ENCODE data around the gene ARSI.

The ARSI gene

DNA sequence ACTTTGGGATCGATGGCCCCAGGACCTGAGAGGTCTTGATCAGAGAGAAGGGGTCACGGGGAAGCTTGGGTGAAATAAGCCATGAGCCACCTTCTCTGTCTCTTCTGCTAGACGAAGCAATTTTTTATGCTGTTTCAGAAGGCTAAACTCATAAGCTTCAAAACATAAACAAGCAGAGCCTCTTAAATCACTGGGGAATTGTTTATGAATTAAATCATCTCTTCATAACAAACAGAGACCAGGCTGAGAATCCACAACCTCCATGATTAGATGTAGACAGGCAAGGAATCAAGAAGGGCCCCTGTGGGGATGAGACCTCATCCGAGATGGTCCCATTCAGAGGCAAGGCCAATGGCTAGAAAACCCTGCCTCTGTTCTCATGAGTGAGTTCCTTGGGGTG lies 33.1 kb upstream of the ARSI start:
- Histone ChIP-seq H3K4me2 (ENCODE audit: low read depth, low read length, poor library complexity, severe bottlenecking) (no peak overlapping the region), H3K79me2 (ENCODE audit: insufficient read depth, low read length) (no peaks in the 10 kb centered on the region), H3F3A (ENCODE audit: insufficient read depth) (no peaks in the 10 kb centered on the region), H3K9ac (ENCODE audit: low read length) (no peak overlapping the region), H3K27ac (ENCODE audit: low read depth, low read length) (no peak overlapping the region), H3K9me2 (replicated peaks; ENCODE audit: insufficient read depth, low read length) (no peaks in the 10 kb centered on the region), H3K27me3 (ENCODE audit: low read length) (no peaks in the 10 kb centered on the region), H4K20me1 (ENCODE audit: low read depth, low read length) (no peaks in the 10 kb centered on the region), H2AFZ (ENCODE audit: low read depth, low read length, severe bottlenecking) (no peak overlapping the region), H3K36me3 (ENCODE audit: low read length) (no peaks in the 10 kb centered on the region), H3K4me3 (ENCODE audit: insufficient read depth, low read length, poor library complexity, severe bottlenecking) (no peak overlapping the region), H3K9me3 (ENCODE audit: insufficient read depth, low read length) (no peaks in the 10 kb centered on the region)
- no peak for TF ChIP-seq EZH2phosphoT487 (conservative IDR thresholded peaks at IDR 0.05; ENCODE audit: low read length)
- TF ChIP-seq, protein P1, sequence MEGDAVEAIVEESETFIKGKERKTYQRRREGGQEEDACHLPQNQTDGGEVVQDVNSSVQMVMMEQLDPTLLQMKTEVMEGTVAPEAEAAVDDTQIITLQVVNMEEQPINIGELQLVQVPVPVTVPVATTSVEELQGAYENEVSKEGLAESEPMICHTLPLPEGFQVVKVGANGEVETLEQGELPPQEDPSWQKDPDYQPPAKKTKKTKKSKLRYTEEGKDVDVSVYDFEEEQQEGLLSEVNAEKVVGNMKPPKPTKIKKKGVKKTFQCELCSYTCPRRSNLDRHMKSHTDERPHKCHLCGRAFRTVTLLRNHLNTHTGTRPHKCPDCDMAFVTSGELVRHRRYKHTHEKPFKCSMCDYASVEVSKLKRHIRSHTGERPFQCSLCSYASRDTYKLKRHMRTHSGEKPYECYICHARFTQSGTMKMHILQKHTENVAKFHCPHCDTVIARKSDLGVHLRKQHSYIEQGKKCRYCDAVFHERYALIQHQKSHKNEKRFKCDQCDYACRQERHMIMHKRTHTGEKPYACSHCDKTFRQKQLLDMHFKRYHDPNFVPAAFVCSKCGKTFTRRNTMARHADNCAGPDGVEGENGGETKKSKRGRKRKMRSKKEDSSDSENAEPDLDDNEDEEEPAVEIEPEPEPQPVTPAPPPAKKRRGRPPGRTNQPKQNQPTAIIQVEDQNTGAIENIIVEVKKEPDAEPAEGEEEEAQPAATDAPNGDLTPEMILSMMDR (IDR thresholded peaks at IDR 0.05; ENCODE audit: insufficient read depth, low read length, poor library complexity, severe bottlenecking), result no peak

DNA sequence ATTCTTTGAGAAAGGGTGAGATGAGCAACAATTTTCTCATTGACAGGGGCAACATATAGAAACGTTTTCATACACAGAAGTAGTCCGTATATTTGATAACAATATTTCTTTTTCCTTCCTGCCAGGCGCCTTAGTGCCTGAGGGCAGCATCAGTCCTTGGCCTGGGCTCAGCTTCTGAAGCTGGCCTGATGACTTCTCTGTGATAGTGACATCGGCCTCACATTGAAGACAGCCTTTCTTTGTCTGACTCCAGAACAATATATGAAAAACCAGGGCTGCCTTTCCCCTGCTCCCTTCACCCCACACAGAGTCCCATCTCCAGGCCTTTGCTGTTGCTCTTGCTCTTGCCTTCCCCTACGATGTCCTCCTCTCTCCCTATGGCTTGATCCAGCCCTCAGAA lies 30.7 kb upstream of the ARSI start:
- H3F3A ChIP-seq (ENCODE audit: insufficient read depth), result no peaks in the 10 kb centered on the region
- no peak overlapping the region for H2AFZ ChIP-seq (ENCODE audit: low read depth, low read length, severe bottlenecking)
- no peak overlapping the region for H3K4me2 ChIP-seq (ENCODE audit: low read depth, low read length, poor library complexity, severe bottlenecking)
- H3K27me3 ChIP-seq (ENCODE audit: low read length), result no peaks in the 10 kb centered on the region
- no peak overlapping the region for H3K4me3 ChIP-seq (ENCODE audit: insufficient read depth, low read length, poor library complexity, severe bottlenecking)
- no peaks in the 10 kb centered on the region for H3K9me3 ChIP-seq (ENCODE audit: insufficient read depth, low read length)
- H3K9ac ChIP-seq (ENCODE audit: low read length), result no peak overlapping the region
- H3K27ac ChIP-seq (ENCODE audit: low read depth, low read length), result no peak overlapping the region
- no peaks in the 10 kb centered on the region for H3K79me2 ChIP-seq (ENCODE audit: insufficient read depth, low read length)
- H3K36me3 ChIP-seq (ENCODE audit: low read length), result no peaks in the 10 kb centered on the region
- H3K9me2 ChIP-seq (replicated peaks; ENCODE audit: insufficient read depth, low read length), result no peaks in the 10 kb centered on the region
- TF ChIP-seq, protein P1 (IDR thresholded peaks at IDR 0.05; ENCODE audit: insufficient read depth, low read length, poor library complexity, severe bottlenecking), result no peak
- no peak for TF ChIP-seq EZH2phosphoT487 (conservative IDR thresholded peaks at IDR 0.05; ENCODE audit: low read length)
- H4K20me1 ChIP-seq (ENCODE audit: low read depth, low read length), result no peaks in the 10 kb centered on the region

DNA sequence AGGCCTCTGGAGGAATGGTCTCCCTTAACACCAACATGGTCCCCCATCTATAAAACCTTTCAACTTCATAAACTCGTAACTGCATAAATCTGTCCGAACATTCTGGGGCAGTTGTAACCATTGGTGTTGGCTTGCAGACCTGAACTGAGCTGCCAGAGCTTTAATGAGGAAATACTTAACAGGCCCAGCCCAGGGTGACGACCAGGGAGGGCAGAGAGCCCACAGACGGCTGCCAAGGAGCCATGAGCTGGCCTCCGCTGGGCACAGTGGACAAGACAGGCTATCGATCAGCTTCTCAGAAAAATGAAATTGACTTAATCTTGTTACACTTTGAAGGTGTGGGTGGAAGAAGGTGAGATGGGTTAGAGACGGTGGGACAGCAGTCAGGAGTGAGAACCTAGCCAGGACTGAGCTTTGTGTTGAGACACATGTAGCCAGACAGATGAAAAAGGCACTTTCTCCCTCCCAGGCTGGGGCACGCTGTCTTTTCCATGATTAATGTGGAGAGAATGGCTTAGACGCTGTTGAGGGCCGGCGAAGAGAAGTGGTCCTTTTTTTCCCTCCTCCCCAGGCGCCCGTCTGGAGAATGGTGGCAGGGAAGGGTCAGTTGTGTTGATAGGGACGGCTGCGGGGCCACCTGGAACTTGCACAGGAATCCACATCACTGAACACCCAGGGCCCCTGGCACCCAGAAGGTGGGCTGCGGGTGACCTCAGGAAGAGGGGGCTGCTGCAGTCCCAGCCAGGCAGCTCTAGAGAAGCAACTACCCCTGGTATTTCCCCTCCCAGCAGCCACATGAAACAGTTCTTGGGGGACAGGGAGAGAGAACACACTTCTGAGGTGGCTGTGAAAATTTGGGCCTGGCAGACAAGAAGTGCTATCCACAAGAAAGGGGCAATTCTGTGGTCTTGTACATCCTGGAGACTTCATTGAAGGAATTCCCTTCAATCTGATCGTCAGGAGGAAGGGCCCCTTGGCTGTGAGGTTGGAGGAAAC lies 27.5 kb upstream of the ARSI start:
- Histone ChIP-seq H4K20me1 (ENCODE audit: low read depth, low read length) (no peaks in the 10 kb centered on the region), H3K27me3 (ENCODE audit: low read length) (no peaks in the 10 kb centered on the region), H3F3A (ENCODE audit: insufficient read depth) (no peaks in the 10 kb centered on the region), H2AFZ (ENCODE audit: low read depth, low read length, severe bottlenecking) (no peak overlapping the region), H3K36me3 (ENCODE audit: low read length) (no peaks in the 10 kb centered on the region), H3K4me3 (ENCODE audit: insufficient read depth, low read length, poor library complexity, severe bottlenecking) (no peak overlapping the region), H3K79me2 (ENCODE audit: insufficient read depth, low read length) (no peaks in the 10 kb centered on the region), H3K9me2 (replicated peaks; ENCODE audit: insufficient read depth, low read length) (no peaks in the 10 kb centered on the region), H3K4me2 (ENCODE audit: low read depth, low read length, poor library complexity, severe bottlenecking) (no peak overlapping the region), H3K27ac (ENCODE audit: low read depth, low read length) (no peak overlapping the region), H3K9ac (ENCODE audit: low read length) (no peak overlapping the region), H3K9me3 (ENCODE audit: insufficient read depth, low read length) (no peaks in the 10 kb centered on the region)
- TF ChIP-seq, protein P1 (IDR thresholded peaks at IDR 0.05; ENCODE audit: insufficient read depth, low read length, poor library complexity, severe bottlenecking), result no peak
- no peak for TF ChIP-seq EZH2phosphoT487 (conservative IDR thresholded peaks at IDR 0.05; ENCODE audit: low read length)

Measured in SU-DHL-6 (cell line).